Dendritic cell treated with granulocyte-macrophage colony-stimulating factor and Interleukin-4, amounts not matched to agents 40 ng/mL and 50 ng/mL, for 4 days (primary cell): ENCODE measurements around the gene ADCK1.
A peak's percentile ranks its signal among the peaks of the same experiment; 100 is the strongest.
"Not testable (repeated sequence)": the region's sequence is repeated elsewhere in the genome, so short reads cannot be mapped to it uniquely, and the experiment has no call there.

Source experiments
- H3K27ac Mint-ChIP-seq: one replicate; pipeline ENCODE4 v1.8.0; 2022; ENCODE audit warnings: mild to moderate bottlenecking, mixed read lengths
- H3K27me3 Mint-ChIP-seq: one replicate; pipeline ENCODE4 v1.8.0; 2022; ENCODE audit warnings: mild to moderate bottlenecking, mixed read lengths
- H3K36me3 Mint-ChIP-seq: one replicate; pipeline ENCODE4 v1.8.0; 2022; ENCODE audit warnings: low read depth, mixed read lengths
- H3K4me1 Mint-ChIP-seq: one replicate; pipeline ENCODE4 v1.8.0; 2022; ENCODE audit warnings: low read depth, mixed read lengths
- H3K4me3 Mint-ChIP-seq: one replicate; pipeline ENCODE4 v1.8.0; 2022; ENCODE audit warnings: mild to moderate bottlenecking, moderate library complexity, mixed read lengths
- H3K9me3 Mint-ChIP-seq: one replicate; pipeline ENCODE4 v1.8.0; 2022; ENCODE audit warnings: mixed read lengths
- intact Hi-C: fragments of 100-400 bp; cut with micrococcal nuclease; formaldehyde crosslinking; loops from one replicate; pipeline ENCODE4 v1.15.0; 2022

ADCK1 gene

GRCh38 chr14:77799863-77800730 is at the start of gene ADCK1:
Gene ADCK1 (plus strand): TSS chr14:77800109. CDS start chr14:77818979, 18,870 bp downstream.
- H3K27ac Mint-ChIP-seq: peak within 1 kb of the TSS; percentile 95
- intact Hi-C loops: loop anchor here (1.0 to 5.0 kb wide), 2 partner anchors 39 to 93 kb away; partner anchors contain the start of genes ALKBH1, SLIRP and SNW1
- no peaks in the 10 kb centered on the region for H3K9me3 Mint-ChIP-seq
- peaks cover 14% of the 10 kb centered on the region for H3K4me1 Mint-ChIP-seq
- peaks cover 6% of the 10 kb centered on the region for H3K36me3 Mint-ChIP-seq
- peak within 1 kb of the TSS; percentile 91 for H3K4me3 Mint-ChIP-seq
- peaks cover 2% of the 10 kb centered on the region for H3K27me3 Mint-ChIP-seq

DNA sequence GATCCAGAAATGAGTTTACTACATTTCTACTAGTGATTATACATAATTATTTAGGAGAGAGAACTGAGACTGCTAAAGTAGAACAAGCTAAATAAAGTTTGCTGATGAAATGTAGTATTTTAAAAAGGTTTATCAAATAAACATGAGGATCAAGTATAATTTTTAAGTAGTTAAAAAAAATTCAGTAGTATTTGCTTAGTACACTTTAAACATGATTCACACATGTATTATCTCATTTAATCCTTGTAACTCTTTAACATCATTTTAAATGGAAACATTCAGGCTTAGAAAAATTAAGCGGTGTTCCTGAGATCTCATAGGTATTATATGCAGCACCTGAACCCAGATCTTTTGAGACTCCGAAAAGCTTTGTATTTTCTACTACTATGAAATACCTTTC is 47.6 kb upstream of the ADCK1 start:
- H3K4me1 Mint-ChIP-seq: peaks cover 21% of the 10 kb centered on the region
- H3K36me3 Mint-ChIP-seq: peaks cover 94% of the 10 kb centered on the region
- H3K27ac Mint-ChIP-seq: no peak overlapping the region
- H3K27me3 Mint-ChIP-seq: no peaks in the 10 kb centered on the region
- intact Hi-C loops: no loop called here
- H3K4me3 Mint-ChIP-seq: no peak overlapping the region
- no peaks in the 10 kb centered on the region for H3K9me3 Mint-ChIP-seq

GRCh38 chr14:77752799-77753516 is 47.0 kb upstream of the ADCK1 start:
- Mint-ChIP-seq H3K27ac (no peak overlapping the region), H3K27me3 (no peaks in the 10 kb centered on the region), H3K4me3 (no peak overlapping the region), H3K9me3 (no peaks in the 10 kb centered on the region), H3K36me3 (peaks cover 94% of the 10 kb centered on the region), H3K4me1 (peaks cover 28% of the 10 kb centered on the region)
- intact Hi-C loops: no loop called here

GRCh38 chr14:77760381-77761204 is 39.3 kb upstream of the ADCK1 start, which contains the start of gene SNW1:
Gene SNW1 (minus strand): TSS chr14:77761156. CDS start chr14:77761127, 29 bp downstream.
- H3K9me3 Mint-ChIP-seq: no peaks in the 10 kb centered on the region
- H3K4me3 Mint-ChIP-seq: peak within 1 kb of the TSS; percentile 87
- H3K4me1 Mint-ChIP-seq: peaks cover 38% of the 10 kb centered on the region
- H3K27ac Mint-ChIP-seq: peak within 1 kb of the TSS; percentile 96
- intact Hi-C loops: loop anchor here (1.0 to 2.0 kb wide), 2 partner anchors 40 to 52 kb away; partner anchors contain the start of genes ADCK1, ALKBH1 and SLIRP
- H3K27me3 Mint-ChIP-seq: no peaks in the 10 kb centered on the region
- H3K36me3 Mint-ChIP-seq: peaks cover 43% of the 10 kb centered on the region

- peaks cover 36% of the 10 kb centered on the region for H3K36me3 Mint-ChIP-seq
- intact Hi-C loops: loop anchor here (1.0 to 2.0 kb wide), 2 partner anchors 39 to 53 kb away; partner anchors contain the start of genes ADCK1, ALKBH1 and SLIRP
- peak overlapping the region; percentile 96 for H3K27ac Mint-ChIP-seq
- no peaks in the 10 kb centered on the region for H3K9me3 Mint-ChIP-seq
- H3K4me3 Mint-ChIP-seq: peak overlapping the region; percentile 87
- no peaks in the 10 kb centered on the region for H3K27me3 Mint-ChIP-seq
- H3K4me1 Mint-ChIP-seq: peaks cover 30% of the 10 kb centered on the region
Observed at GRCh38 chr14:77761205-77761931, 38.5 kb upstream of the ADCK1 start.

GRCh38 chr14:77763316-77763715 is 36.6 kb upstream of the ADCK1 start:
- Mint-ChIP-seq H3K4me3 (no peak overlapping the region), H3K9me3 (no peaks in the 10 kb centered on the region), H3K27ac (no peak overlapping the region), H3K4me1 (peaks cover 12% of the 10 kb centered on the region), H3K27me3 (no peaks in the 10 kb centered on the region), H3K36me3 (peaks cover 16% of the 10 kb centered on the region)
- intact Hi-C loops: no loop called here

DNA sequence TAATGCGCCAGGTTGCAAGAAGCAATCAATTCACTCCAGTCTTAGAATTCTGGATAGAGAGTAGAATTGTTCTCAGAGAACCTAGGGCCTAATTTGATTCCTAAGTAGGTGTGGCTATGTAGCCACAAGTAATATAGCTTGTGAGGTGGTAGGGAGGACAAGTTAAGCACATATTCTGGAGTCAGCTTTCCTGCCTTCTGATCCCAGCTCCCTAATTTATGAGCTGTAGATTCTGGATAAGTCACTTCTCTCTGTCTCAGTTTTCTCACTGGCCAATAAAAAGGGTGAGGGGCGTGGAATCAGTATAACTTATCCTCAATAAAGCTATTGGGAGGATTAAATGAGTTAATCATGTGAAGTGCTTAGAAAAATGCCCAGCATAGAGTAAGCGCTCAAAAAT is 35.9 kb upstream of the ADCK1 start:
- Mint-ChIP-seq H3K4me3 (no peak overlapping the region), H3K27ac (no peak overlapping the region), H3K4me1 (peaks cover 6% of the 10 kb centered on the region), H3K27me3 (no peaks in the 10 kb centered on the region), H3K36me3 (peaks cover 10% of the 10 kb centered on the region), H3K9me3 (no peaks in the 10 kb centered on the region)
- intact Hi-C loops: no loop called here

GRCh38 chr14:77768442-77769069 is 31.4 kb upstream of the ADCK1 start:
- H3K4me3 Mint-ChIP-seq, intact Hi-C loops, H3K27me3 Mint-ChIP-seq, H3K9me3 Mint-ChIP-seq, H3K36me3 Mint-ChIP-seq: not testable (repeated sequence)
- peaks cover 13% of the 10 kb centered on the region for H3K4me1 Mint-ChIP-seq
- peak overlapping the region; percentile 85 for H3K27ac Mint-ChIP-seq

- H3K27ac Mint-ChIP-seq, intact Hi-C loops, H3K27me3 Mint-ChIP-seq, H3K36me3 Mint-ChIP-seq, H3K4me3 Mint-ChIP-seq, H3K9me3 Mint-ChIP-seq: not testable (repeated sequence)
- H3K4me1 Mint-ChIP-seq: peaks cover 12% of the 10 kb centered on the region
Observed at GRCh38 chr14:77773966-77774365, 25.9 kb upstream of the ADCK1 start.

- H3K27ac Mint-ChIP-seq: no peak overlapping the region
- H3K9me3 Mint-ChIP-seq: no peaks in the 10 kb centered on the region
- H3K4me3 Mint-ChIP-seq: no peak overlapping the region
- intact Hi-C loops: no loop called here
- no peaks in the 10 kb centered on the region for H3K4me1 Mint-ChIP-seq
- H3K36me3 Mint-ChIP-seq: no peaks in the 10 kb centered on the region
- H3K27me3 Mint-ChIP-seq: peaks cover 4% of the 10 kb centered on the region
Observed at GRCh38 chr14:77782202-77782601, 17.7 kb upstream of the ADCK1 start.

- Mint-ChIP-seq H3K4me3 (no peak overlapping the region), H3K4me1 (no peaks in the 10 kb centered on the region), H3K27ac (no peak overlapping the region), H3K9me3 (no peaks in the 10 kb centered on the region), H3K27me3 (peaks cover 2% of the 10 kb centered on the region), H3K36me3 (no peaks in the 10 kb centered on the region)
- intact Hi-C loops: no loop called here
Observed at GRCh38 chr14:77786148-77786547, 13.8 kb upstream of the ADCK1 start.

DNA sequence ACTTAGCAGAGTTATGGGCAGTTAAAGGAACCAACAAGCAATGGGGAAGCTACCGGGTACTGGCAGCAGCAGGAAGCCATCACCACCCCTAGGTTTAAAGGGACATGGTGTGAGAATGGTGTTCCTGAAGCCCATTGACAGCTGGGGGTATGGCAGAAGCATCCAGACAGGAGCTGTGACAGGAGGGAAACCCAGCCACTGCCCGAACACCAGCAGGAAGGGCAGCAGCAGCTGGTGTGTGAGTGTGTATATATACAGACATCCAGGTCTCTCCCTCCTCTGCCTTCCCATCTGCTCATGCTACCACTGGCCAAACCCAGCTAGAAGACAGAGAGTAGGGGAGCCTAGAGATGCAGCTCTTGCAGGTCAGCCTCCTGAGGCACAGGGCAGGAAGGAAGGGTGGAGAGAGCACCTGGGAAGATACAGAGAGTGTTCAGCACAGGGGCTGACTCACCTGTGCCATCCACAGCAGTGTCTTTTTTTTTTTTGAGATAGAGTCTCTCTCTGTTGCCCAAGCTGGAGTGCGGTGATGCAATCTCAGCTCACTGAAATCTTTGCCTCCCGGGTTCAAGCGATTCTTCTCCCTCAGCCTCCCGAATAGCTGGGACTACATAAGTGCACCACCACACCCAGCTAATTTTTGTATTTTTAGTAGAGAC is 9.2 kb upstream of the ADCK1 start:
- Mint-ChIP-seq H3K27ac (no peak overlapping the region), H3K4me1 (no peaks in the 10 kb centered on the region), H3K4me3 (no peak overlapping the region), H3K27me3 (peaks cover 11% of the 10 kb centered on the region), H3K9me3 (no peaks in the 10 kb centered on the region), H3K36me3 (no peaks in the 10 kb centered on the region)
- intact Hi-C loops: no loop called here
